Bronchus fibroblast of lung (primary cell): ENCODE results near the gene ARSK. TPM values are rescaled to one million over a fixed set of nuclear protein-coding genes. Genes with fewer than 3 reads are reported as not detected.

Source experiments
- total RNA-seq: library from RNA; depleted of rRNA; stranded (reverse); fragments of >200 nt; gene quantifications from 2 replicates; pipeline ENCODE4 v1.2.3, GENCODE V29; 2015

ARSK gene
- total RNA-seq = 8.2 and 9.4 TPM in 2 replicates

GRCh38 chr5:95554647-95555548 lies at the start of gene ARSK, which contains the start of gene SKIC3:
ARSK (plus strand) TSS chr5:95555101; CDS start chr5:95555279, 178 bp downstream.
SKIC3 (minus strand) TSS chr5:95554977; CDS start chr5:95547150, 7,827 bp downstream.

GRCh38 chr5:95620030-95620869 lies 65.3 kb downstream of the ARSK start, which contains the start of gene GPR150:
GPR150 (plus strand) TSS chr5:95620087; CDS start chr5:95620276, 189 bp downstream.

GRCh38 chr5:95646569-95647431 lies 91.9 kb downstream of the ARSK start, which contains the start of gene RFESD:
RFESD (plus strand) TSS chr5:95646777; CDS start chr5:95652272, 5,495 bp downstream.

Other genes starting within 250 kb of the ARSK start
- not detected in 2 replicates for gene FAM81B, start 163.7 kb upstream of the ARSK start, total RNA-seq
- gene SKIC3, start 124 bp upstream of the ARSK start, total RNA-seq = 49.2 and 54.6 TPM in 2 replicates
- 0.34 and 0.59 TPM in 2 replicates for gene GPR150, start 65.0 kb downstream of the ARSK start, total RNA-seq
- gene RFESD, start 91.7 kb downstream of the ARSK start, total RNA-seq = 1.5 and 2.2 TPM in 2 replicates
- 0.15 and 0.84 TPM in 2 replicates for gene SPATA9, start 127.9 kb downstream of the ARSK start, total RNA-seq
- 68.2 and 91.3 TPM in 2 replicates for gene RHOBTB3, start 176.2 kb downstream of the ARSK start, total RNA-seq